Daoy (cell line): Measurements from ENCODE around the gene ESR1. TPM values are rescaled to one million over a fixed set of nuclear protein-coding genes. Genes with fewer than 3 reads are reported as not detected.
A peak's percentile ranks its signal among the peaks of the same experiment; 100 is the strongest.
"Not testable (repeated sequence)": the region's sequence is repeated elsewhere in the genome, so short reads cannot be mapped to it uniquely, and the experiment has no call there.

Experiments
- DNase-seq: peaks from one replicate; pipeline ENCODE4 v3.0.0-alpha.2; 2015; ENCODE audit warnings: low read depth
- total RNA-seq: library from RNA; depleted of rRNA; stranded (reverse); fragments of >200 nt; shearing (Covaris generic); gene quantifications from 2 replicates; pipeline ENCODE4 v1.2.3, GENCODE V29; 2014

The ESR1 gene
- total RNA-seq, 1 experiment from 2014 or later: not detected

- DNase-seq: no peak
Measured at GRCh38 chr6:152130441-152130840, 323.0 kb downstream of the ESR1 start.

- DNase-seq: no peak
Measured at GRCh38 chr6:152135755-152136448, 328.4 kb downstream of the ESR1 start.

- no peak for DNase-seq
Measured at GRCh38 chr6:152136449-152136825, 329.0 kb downstream of the ESR1 start.

- DNase-seq: not testable (repeated sequence)
Measured at GRCh38 chr6:152138344-152138743, 330.9 kb downstream of the ESR1 start.

GRCh38 chr6:152142105-152142504, 334.6 kb downstream of the ESR1 start:
- DNase-seq: no peak

- DNase-seq: no peak
Measured at GRCh38 chr6:152143359-152143758, 335.9 kb downstream of the ESR1 start.

GRCh38 chr6:152146385-152146784, 338.9 kb downstream of the ESR1 start:
- peak; percentile 6 for DNase-seq

GRCh38 chr6:152147269-152147668, 339.8 kb downstream of the ESR1 start:
- no peak for DNase-seq

- DNase-seq: no peak
Measured at GRCh38 chr6:152148412-152148811, 340.9 kb downstream of the ESR1 start.

- no peak for DNase-seq
Measured at GRCh38 chr6:152150196-152150595, 342.7 kb downstream of the ESR1 start.

GRCh38 chr6:152151920-152152319, 344.4 kb downstream of the ESR1 start:
- DNase-seq: no peak

- no peak for DNase-seq
Measured at GRCh38 chr6:152154559-152155356, 347.3 kb downstream of the ESR1 start.

- DNase-seq: no peak
Measured at GRCh38 chr6:152155792-152156191, 348.3 kb downstream of the ESR1 start.

- no peak for DNase-seq
Measured at GRCh38 chr6:152160346-152160745, 352.9 kb downstream of the ESR1 start.

GRCh38 chr6:152161501-152161900, 354.0 kb downstream of the ESR1 start:
- DNase-seq: peak; percentile 5

GRCh38 chr6:152164957-152165356, 357.5 kb downstream of the ESR1 start:
- DNase-seq: no peak

- no peak for DNase-seq
Measured at GRCh38 chr6:152166497-152166896, 359.0 kb downstream of the ESR1 start.

GRCh38 chr6:152166897-152167296, 359.4 kb downstream of the ESR1 start:
- DNase-seq: no peak

GRCh38 chr6:152167641-152168603, 360.4 kb downstream of the ESR1 start:
- no peak for DNase-seq

- DNase-seq: no peak
Measured at GRCh38 chr6:152170313-152170701, 362.8 kb downstream of the ESR1 start.

GRCh38 chr6:152170702-152171667, 363.5 kb downstream of the ESR1 start:
- DNase-seq: peak; percentile 68
